Activated CD8-positive, alpha-beta memory T cell treated with anti-CD3 and anti-CD28 coated beads for 4 hours (primary cell): Measurements from ENCODE around the gene LAMB2.

ENCODE experiments used
- DNase-seq, 2 donors: peaks; one replicate each; pipeline ENCODE4 v3.0.0-alpha.2; 2020; ENCODE audit warnings: low read depth in 2 of 2

LAMB2 gene

DNA sequence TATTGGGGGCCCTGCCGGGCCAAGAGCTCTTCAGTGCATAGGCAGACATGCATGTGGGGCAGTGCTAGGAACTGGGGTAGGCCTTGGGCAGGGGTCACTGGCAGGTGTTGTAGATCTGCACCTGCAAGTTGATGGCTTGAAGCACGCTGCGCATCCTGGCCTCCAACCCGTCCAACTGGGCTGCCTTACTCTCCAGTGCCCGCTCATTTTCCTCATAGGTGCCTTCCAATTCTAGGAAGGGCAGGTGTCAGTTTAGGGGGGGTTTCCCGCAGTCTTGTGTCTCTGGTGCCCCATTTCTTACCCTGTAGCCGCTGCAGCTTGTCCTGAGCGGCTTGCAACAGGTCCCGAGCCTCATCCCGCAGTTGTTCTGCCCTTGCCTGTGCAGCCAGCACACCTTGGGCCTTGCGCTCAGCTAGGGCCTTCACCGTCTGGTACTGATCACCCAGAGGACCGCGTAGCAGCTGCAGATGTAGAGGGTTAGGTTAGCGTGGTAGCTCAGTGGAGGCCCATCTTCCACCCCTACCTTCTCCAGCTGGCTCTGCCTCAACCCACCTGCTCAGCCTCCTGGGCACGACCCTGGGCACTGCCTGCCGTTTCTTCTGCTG lies 11.6 kb downstream of the LAMB2 start:
- DNase-seq = no peak

GRCh38 chr3:49120438-49121131 lies 12.3 kb downstream of the LAMB2 start, which contains the start of gene USP19:
Gene USP19 (minus strand): TSS chr3:49120823. CDS start chr3:49119145, 1,678 bp downstream.
- peak; percentile 84 to 88 for DNase-seq

GRCh38 chr3:49120096-49120437 lies 12.8 kb downstream of the LAMB2 start:
- DNase-seq = no peak

DNA sequence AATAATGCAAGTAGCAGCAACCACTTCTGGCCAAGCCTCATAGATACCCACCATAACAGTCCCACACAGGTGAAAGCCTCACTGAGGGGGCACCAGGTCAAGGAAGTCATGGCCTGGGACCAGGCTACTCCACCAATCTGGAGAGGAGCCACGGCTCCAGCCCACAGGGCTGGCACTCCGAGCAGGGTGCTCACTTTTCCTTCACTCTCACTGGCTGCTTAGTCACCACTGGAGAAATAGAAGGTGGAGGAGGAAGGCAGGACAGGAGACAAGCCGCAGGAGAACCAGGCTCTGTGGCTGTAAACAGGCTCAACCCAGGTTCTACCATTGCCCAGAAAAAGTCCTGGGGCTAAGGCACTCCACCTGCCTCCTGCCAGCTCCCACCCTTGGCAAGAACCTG lies 13.4 kb downstream of the LAMB2 start:
- no peak for DNase-seq

DNA sequence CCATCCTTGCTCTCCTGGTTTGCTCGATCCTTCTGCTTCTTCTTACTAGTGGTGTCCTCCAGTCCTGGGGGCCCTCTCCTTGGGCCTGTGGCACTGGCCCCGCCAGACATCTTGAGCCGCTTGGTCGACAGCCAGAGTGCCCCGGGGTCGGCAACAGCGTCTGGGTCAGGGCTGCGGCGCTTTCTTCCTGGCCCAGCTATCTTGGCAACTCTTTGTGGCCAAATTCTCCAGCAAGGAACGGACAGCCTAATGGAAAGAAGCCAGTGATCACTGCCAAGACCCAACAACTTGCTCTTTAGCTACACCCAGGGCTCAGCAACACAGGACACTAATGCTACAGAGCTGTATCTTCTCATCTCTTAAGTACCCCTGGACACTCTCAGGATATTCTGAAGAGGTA lies 13.8 kb downstream of the LAMB2 start:
- DNase-seq = no peak

- no peak for DNase-seq
These were observed 20.6 kb downstream of the LAMB2 start for GRCh38 chr3:49112262-49112661.

GRCh38 chr3:49111347-49111746 lies 21.5 kb downstream of the LAMB2 start:
- no peak for DNase-seq

- DNase-seq = no peak
These were observed 22.1 kb downstream of the LAMB2 start for GRCh38 chr3:49110780-49111179.

DNA sequence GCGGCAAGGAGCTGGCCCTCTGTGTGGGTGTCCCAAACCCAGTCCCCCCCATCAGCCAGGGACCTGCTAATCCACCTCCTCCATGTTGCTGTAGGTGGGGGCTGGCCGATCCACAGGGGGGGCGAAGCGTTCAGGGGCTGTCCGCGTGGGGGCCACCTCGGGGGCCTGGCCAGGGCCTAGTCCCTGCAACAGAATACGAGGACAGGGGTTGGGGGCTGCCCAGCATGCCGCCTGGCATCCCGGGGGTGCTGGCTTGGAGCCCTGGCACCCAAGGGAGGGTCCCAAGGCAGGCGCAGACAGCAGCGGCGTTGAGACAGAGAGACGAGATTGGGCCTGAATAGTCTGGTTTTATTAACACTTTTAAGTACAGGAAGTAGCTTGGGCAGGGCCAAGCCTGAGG lies 24.5 kb downstream of the LAMB2 start:
- DNase-seq = no peak

DNA sequence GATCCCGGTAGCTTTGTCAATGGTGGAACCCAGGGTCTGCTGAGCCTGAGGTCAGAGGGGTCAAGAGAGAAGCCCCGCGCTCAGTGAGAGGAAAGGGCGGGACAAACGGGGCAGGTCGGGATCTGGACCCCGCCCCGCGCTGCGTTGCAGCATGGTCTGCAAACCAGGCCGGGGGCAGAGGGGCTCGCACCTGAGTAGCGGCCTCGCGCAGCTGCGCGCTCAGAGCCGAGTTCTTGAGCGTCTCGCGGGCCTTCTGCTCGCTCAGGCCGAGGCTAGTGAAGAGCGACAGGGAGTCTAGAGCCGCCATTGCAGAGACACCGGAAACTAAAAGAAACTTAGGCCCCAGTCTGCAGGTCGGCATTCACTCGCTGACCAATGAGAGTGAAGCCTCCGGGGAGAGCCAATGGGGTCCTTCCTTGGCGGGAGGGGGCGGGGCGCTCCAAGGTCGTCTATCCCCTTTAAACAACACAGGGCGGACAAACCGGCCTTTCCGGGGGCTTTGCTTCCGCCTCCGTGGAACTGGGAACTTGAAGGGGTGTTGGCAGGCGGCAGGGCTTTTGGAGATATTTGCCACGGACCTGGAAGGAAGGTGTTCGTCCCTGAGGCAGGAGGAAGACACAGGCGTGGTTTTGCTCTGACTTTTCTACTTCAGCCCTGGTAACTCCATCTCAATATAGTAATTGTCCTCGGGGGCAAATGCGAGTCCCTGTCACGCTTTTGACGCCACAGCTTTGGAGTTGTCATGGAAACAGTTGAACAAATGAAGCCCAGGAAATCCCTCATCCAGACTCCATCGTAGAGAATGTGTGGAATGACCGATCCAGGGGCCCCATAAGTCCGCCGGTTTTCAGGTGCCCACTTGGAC lies 28.2 kb downstream of the LAMB2 start, which contains the start of gene QARS1:
TSS of gene QARS1 (minus strand) at position 331 of the 865 bp plus-strand sequence. CDS start at position 307, 24 bp downstream.
- peak; percentile 70 to 81 for DNase-seq

DNA sequence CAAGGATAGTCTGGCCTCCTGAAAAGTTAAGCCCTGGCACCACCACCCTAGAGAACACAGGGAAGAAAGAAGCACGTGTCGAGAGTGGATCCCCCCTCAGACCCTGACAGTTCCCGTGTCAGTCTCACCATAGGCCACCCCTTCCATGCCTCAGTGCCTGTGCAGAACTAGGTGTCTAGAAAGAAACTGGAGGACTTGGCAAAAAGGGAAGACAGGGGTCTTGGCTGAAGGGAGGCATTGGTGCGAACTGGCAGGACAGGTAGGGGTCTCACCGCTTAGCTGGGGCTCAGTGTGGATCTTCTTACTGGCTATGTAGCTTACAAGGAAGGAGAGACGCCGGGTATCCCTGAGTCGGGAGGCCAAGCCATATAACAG lies 28.8 kb downstream of the LAMB2 start:
- DNase-seq = no peak

DNA sequence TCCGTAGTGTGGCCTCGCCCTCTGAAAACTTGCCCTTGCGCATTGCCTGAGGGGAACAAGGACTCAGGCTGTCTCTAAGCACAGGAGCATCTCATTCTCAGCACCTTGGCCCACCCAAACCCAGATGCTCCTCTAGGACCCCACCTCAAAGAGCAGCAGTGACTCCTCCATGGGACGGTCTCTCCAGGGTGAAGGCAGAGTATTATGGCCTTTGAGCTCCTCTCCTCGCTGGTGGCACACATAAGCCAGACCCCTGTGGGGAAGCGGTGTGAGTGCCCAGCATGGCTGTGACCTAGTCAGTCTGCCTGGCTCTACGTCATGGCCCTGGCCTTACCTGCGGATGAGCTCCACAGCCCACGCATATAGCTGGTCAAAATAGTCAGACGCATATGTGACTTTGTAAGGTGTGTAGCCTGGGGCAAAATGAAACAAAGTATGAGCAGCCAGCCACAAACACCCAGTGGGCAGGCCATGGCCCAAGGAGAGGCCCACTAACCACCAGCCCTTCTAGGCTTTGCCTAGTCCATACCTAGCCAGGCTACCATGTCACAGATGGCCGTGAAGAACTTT lies 32.7 kb downstream of the LAMB2 start:
- DNase-seq = no peak

DNA sequence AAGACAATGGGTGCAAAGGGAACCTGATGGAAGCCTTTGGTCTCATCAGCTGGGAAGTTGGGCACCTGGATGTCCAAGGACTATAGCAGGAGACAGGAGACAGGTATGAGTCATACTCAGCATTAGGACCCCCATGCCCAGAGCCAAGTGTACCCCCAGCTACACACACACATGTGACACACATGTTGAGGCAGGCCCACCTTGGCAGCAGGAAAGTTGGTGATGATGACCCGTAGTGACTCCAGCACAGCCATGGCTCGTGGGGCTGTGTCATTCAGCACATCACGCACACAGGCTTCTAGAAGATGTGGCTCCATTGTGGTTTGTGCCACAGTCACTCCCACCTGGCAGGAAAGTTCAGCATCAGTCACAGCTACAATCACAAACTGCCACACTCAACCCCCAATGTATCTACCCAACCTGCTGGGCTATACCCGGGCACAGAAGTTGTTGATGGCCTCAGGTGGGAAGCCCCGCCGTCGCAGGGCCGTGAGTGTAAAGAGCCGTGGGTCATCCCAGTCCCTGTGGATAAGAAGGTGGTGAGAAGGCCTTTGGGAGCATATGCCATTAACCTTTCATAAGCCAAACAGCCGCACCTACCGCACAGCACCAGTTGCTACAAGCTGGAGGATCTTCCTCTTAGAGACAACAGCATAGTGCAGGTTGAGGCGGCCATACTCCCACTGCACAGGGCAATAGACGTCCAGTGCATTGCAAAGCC lies 33.8 kb downstream of the LAMB2 start:
- DNase-seq = no peak

GRCh38 chr3:49098429-49098828 lies 34.4 kb downstream of the LAMB2 start:
- DNase-seq = no peak

DNA sequence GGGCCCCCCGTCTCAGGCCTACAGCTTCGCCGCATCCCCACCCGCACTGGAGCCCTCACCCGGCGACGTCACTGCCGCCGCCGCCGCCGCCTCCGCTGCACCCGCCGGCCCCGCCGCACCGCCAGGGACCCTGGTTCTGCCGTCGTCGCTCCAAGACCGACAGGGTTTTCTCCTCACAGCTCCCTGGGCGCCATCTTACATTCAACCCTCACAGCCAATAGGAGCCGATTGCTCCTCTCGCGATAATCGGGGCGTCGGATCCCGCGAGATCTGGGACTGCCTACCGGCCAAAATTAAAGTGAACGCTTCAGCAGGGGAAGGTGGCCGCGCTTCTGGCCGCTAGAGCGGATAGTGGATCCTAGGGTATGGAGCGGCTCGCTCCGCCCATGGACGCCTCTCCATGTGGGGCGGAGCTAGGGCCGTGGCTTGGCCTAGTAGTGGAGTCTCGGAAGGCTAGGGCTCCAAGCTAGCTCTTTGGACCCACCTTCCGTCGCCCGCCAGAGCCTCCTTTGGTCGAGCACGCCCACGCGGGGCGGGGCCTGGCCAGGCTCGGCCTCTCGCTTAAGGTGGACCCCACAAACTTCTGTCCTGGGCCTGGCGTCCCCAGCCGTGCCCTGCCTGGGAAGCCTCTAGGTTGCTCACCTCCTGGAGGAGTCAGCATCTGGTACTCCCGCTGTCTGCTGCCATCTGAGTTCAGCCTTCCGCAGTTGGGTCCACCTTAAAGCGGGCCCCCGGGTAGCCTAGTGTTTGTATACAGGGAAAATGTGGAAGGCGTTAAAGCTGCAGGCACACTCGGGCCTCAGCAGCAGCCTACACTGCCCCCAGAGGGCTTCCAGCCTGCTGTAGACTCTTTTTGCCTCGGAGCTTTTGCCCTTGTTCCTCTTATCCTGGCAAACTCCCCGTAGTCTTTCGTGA lies 38.7 kb downstream of the LAMB2 start, which contains the start of gene QRICH1:
TSS of gene QRICH1 (minus strand) at position 219 of the 915 bp plus-strand sequence. CDS start 17,054 bp downstream, outside the sequence.
- DNase-seq = peak; percentile 92 to 93

DNA sequence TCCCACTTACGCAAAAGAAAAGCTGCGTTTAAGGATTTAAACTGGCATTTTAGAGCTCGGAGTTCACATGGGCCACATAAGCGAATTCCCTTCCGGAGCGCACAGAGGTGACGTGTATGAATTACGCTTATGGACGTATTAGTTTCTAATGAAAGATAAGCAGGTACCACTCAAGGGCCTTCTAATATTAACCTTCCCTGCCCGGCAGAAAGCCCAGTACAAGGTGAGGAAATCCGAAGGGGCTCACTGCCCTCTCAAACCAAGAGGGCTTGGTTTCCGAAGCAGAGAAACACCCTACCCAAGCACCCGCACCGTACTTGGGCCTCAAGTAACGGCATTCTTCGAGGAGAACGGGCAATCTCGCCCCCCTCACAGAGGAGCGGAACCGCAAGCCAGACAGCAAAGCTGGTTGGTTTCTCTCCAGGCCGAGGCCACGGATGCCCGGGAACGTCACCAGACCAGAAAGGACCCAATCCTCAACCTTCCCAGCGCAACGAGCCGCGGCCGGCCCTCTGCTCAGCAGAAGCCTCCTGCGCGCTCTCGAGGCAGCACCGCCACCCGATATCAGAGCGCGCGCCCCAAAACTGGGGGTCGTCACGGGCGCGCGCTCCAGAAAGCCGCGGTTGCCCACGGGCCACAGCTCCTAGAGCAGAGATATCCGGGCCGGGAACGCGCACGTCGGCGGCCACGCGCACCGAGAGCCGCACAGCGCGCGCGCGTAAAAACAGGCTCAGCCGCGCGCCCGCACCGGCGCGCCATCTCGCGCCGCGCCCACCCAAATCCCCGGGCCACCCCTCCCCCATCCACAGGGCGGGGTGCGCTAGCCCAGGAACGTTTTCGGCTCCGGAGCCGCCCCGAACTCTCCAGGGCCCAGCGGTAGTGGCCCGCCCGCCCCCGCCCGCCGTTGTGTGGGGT lies 39.7 kb downstream of the LAMB2 start:
- DNase-seq = peak; percentile 59 to 61

DNA sequence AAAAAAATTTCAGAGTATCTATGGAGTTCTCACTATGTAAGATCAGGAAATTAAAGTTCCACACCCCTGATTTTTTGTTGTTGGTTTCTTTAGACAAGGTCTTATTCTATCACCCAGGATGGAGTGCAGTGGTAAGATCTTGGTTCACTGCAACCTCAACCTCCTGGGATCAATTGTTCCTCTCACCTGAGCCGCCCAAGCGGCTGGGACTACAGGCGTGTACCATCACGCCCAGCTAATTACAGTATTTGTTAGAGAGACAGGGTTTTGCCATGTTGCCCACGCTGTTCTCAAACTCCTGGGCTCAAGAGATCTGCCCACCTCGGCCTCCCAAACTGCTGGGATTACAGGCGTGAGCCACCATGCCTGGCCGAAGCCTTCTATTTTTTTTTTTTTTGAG lies 51.4 kb downstream of the LAMB2 start:
- DNase-seq = no peak

GRCh38 chr3:49079270-49079669 lies 53.6 kb downstream of the LAMB2 start:
- DNase-seq = no peak

DNA sequence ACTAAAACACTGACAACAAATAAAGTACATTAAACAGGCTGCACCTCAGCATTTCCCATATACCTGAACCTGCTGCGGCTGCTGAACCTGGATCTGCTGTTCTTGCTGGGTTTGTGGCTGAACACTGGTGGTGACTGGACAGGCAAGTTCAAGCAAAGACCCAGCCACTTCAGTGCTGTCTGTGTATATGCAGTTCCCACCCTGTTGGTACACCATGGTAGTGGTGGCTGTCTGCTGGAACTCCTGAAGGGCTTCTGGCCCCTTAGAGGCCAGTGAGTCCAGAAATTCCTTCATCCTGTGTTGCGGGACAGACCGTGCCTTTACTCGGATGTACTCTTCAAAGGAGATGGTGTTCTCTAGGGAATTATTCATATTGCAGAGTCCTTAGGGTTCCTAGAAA lies 56.2 kb downstream of the LAMB2 start:
- DNase-seq = no peak
